Muscle layer of colon (tissue), 2 donors: ENCODE data around the gene VPREB1.
"Not testable (repeated sequence)": the region's sequence is repeated elsewhere in the genome, so short reads cannot be mapped to it uniquely, and the experiment has no call there.

Source experiments
- H3K27ac ChIP-seq: one replicate; pipeline ENCODE4 v1.7.0; 2013; ENCODE audit warnings: low read depth, mild to moderate bottlenecking, low read length, moderate library complexity
- H3K27me3 ChIP-seq, 2 donors: one replicate each; pipeline ENCODE4 v1.7.0; 2013; ENCODE audit warnings: low read length in 2 of 2, mild to moderate bottlenecking in 2 of 2; ENCODE audit not compliant: insufficient read depth in 2 of 2, control insufficient read depth in 1 of 2
- H3K36me3 ChIP-seq: one replicate; pipeline ENCODE4 v1.7.0; 2013; ENCODE audit warnings: mild to moderate bottlenecking, low read length; ENCODE audit not compliant: insufficient read depth
- H3K4me1 ChIP-seq: one replicate; pipeline ENCODE4 v1.7.0; 2013; ENCODE audit warnings: mild to moderate bottlenecking, low read length; ENCODE audit not compliant: insufficient read depth
- H3K4me3 ChIP-seq, 2 donors: one replicate each; pipeline ENCODE4 v1.7.0; 2013; ENCODE audit warnings: low read length in 2 of 2, low read depth in 1 of 2, mild to moderate bottlenecking in 1 of 2, moderate library complexity in 1 of 2
- H3K9ac ChIP-seq: one replicate; pipeline ENCODE4 v1.7.0; 2013; ENCODE audit warnings: low read length
- H3K9me3 ChIP-seq: one replicate; pipeline ENCODE4 v1.7.0; 2013; ENCODE audit warnings: mild to moderate bottlenecking, low read length
- donor health status: abdominal sarcoma.
- donor health status: Adenocarcinoma of cecum.

The VPREB1 gene

DNA sequence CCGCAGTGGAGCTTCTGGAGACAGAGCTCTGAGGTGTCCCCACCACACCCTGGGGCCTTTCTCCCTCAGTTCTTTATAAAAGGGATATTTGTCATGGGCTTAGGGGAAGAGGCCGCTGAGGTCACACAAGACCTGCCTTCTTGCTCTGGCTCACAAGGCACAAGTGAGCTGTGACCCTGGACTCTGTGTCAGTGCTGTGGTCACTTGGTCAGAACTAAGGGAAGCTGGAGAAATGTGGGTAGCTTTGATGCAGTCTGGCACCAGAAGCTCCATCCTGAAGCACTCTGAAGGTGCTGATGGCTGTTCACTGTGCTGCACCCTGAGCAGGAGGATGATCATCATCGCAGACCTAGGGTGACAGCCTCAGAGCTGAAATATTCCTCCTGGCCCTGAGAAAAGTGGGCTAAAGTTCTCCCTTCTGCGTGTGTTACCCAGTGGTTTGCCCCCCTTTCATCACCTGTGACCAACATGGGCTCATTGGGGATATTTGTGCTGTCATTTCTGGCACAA is 28.1 kb upstream of the VPREB1 start:
- Histone ChIP-seq H3K36me3 (no peaks in the 10 kb centered on the region), H3K9me3 (no peaks in the 10 kb centered on the region), H3K27me3 (peaks cover 0 to under 1% of the 10 kb centered on the region in 2 donors), H3K27ac (no peak overlapping the region), H3K4me1 (no peaks in the 10 kb centered on the region), H3K9ac (no peak overlapping the region), H3K4me3 (no peak overlapping the region)

DNA sequence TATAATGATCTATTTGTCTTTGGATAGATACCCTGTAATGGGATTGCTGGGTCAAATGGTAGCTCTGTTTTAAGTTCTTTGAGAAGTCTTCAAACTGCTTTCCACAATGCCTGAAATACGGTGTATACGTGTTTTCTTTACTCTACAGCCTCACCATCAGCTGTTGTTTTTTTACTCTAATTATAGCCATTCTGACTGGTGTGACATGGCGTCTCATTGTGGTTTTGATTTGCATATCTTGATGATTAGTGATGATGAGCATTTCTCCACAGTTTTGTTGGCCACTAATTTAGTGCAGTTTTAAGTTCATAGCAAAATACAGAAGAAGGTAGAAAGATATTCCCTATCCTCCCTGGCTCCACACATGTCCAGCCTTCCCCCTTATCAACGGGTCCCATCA is 26.3 kb upstream of the VPREB1 start:
- Histone ChIP-seq H3K9me3 (no peaks in the 10 kb centered on the region), H3K27me3 (no peaks in the 10 kb centered on the region), H3K9ac (no peak overlapping the region), H3K4me1 (no peaks in the 10 kb centered on the region), H3K4me3 (no peak overlapping the region), H3K36me3 (no peaks in the 10 kb centered on the region), H3K27ac (no peak overlapping the region)

DNA sequence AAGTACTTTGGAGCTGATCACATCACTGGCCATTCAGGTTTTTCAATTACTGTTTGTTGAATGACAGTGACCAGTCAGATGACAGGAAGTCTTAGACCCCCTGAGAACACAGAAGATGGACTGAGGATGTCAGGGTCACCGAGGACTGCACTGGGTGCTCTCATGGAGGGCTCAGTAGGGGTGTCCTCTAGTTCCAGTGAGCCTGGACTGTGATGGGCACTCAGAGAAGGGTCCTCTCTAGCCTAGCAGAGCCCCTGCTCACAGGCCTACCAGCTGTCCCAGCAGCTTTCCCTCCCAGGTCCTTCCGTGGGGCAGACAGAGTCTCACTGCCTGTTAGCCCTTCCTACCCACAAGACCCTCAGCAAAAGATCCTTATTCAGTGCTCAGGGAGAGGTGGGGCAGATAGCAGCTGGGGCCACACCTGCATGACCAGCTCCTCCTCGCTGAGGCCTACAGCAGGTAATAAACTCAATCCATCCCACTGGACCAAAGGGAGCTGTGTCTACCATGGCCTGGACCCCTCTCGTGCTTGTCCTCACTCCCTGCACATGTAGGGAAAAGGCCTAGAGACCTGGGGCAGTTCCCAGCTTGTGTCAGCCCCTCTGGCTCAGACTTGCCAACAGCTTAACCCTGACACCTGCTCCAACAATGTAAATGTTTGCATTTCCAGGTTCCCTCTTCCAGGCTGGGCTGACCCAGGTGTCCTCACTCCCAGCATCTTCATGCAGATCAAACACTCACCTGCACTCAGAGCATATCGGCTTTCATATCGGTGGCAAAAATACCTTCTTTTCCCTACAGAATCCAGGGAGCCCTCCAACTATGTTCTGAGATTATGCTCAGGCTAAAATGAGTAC is 25.2 kb upstream of the VPREB1 start:
- H3K27ac ChIP-seq, result no peak overlapping the region
- no peak overlapping the region for H3K9ac ChIP-seq
- H3K9me3 ChIP-seq, result no peaks in the 10 kb centered on the region
- H3K4me3 ChIP-seq, result no peak overlapping the region
- no peaks in the 10 kb centered on the region for H3K4me1 ChIP-seq
- no peaks in the 10 kb centered on the region for H3K27me3 ChIP-seq
- no peaks in the 10 kb centered on the region for H3K36me3 ChIP-seq

DNA sequence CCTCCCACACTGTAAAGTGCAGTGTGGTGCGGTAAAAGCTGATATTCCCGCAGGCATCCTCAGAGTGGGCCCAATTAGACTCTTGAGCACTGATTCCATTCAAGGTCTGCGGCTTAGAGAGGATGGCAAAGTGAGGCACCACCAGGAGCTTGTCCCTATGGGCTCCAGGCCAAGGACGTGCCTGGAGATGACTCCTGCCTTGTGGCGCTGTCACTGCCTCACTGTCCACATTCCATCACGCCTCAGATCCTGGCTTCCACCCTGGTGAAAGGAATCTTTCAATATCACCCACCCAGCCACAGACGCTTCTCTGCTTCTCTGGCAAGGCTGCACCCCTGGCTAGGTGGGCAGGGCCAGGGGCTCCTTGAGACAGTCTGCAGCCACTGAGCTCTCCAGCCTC is 23.5 kb upstream of the VPREB1 start:
- H3K9me3 ChIP-seq, H3K27ac ChIP-seq, H3K9ac ChIP-seq, H3K36me3 ChIP-seq, H3K4me3 ChIP-seq, H3K27me3 ChIP-seq, H3K4me1 ChIP-seq: not testable (repeated sequence)

DNA sequence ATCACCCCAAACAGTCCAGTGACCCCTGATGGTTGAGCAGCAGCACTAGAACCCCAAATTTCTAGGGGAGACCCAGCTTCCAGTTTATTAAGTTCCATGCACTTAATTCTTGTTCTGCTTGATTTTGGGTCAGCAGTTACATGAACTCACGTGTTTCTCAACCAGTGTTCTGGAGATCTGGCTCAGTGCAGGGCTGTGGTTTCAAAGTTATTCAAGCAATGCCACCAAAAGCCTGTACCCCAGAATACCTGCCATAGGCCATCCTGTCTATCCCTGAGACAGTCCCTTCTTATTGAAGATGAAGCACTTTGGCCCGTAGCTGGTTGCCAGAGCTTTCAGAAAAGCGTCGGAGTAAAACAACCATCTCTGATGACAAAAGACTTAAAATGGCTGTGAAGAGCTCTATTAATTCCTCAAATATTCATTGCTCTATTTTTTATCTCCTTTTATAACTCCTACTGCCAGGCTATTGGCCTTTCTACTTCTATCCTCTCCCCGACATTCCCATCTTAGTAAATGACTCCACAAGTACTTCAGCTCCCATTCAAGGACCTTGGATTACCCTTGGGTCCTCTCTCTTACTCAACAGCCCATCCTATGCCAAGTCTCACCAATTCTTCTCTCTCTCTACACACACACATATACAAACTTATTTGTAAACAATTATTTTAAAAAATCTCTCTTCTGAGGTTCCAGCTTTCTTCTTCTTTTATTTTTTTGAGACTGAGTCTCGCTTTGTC is 18.0 kb upstream of the VPREB1 start:
- Histone ChIP-seq H3K27me3 (no peaks in the 10 kb centered on the region), H3K36me3 (no peaks in the 10 kb centered on the region), H3K9ac (no peak overlapping the region), H3K4me1 (no peaks in the 10 kb centered on the region), H3K4me3 (no peak overlapping the region), H3K9me3 (no peaks in the 10 kb centered on the region), H3K27ac (no peak overlapping the region)

DNA sequence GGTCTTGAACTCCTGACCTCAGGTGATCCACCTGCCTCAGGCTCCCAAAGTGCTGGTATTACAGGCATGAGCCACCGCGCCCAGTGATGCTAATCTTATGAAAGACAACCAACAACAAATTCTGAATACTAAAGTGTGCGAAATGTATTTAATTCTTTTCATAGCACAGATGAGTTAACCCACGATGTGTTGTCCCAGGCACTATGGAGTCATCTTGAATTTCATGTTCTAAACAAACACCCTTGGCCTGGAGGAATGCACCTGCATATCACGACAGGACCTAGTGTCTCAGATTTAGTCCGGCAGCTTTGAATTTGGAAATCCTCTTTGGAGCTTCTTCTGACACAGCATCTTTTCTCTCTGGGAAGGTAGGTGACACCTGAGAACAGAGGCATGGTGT is 16.2 kb upstream of the VPREB1 start:
- Histone ChIP-seq H3K4me3 (no peak overlapping the region), H3K27me3 (no peaks in the 10 kb centered on the region), H3K9ac (no peak overlapping the region), H3K36me3 (no peaks in the 10 kb centered on the region), H3K27ac (no peak overlapping the region), H3K9me3 (no peaks in the 10 kb centered on the region), H3K4me1 (no peaks in the 10 kb centered on the region)

DNA sequence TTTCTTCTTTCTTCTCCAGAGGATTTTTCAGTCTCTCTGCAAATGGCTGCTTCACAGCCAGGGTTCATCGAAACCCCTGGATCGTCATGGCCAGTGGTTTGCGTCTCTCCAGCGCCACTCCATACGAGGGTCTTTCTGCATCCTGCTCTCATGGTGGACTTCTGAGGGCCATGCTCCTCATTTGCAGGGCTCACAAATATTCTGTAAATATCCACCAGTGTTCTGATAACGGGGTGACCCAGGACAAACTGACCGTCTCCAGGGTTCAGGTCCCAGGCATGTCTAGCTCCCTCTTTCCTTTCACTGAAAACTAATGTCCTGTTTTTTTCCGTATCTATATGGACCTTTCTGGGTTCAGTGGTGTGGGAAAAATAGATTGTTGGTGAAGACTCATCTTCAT is 15.7 kb upstream of the VPREB1 start:
- no peak overlapping the region for H3K27ac ChIP-seq
- H3K4me1 ChIP-seq, result no peaks in the 10 kb centered on the region
- H3K9ac ChIP-seq, result no peak overlapping the region
- no peaks in the 10 kb centered on the region for H3K9me3 ChIP-seq
- H3K4me3 ChIP-seq, result no peak overlapping the region
- H3K36me3 ChIP-seq, result no peaks in the 10 kb centered on the region
- H3K27me3 ChIP-seq, result no peaks in the 10 kb centered on the region

DNA sequence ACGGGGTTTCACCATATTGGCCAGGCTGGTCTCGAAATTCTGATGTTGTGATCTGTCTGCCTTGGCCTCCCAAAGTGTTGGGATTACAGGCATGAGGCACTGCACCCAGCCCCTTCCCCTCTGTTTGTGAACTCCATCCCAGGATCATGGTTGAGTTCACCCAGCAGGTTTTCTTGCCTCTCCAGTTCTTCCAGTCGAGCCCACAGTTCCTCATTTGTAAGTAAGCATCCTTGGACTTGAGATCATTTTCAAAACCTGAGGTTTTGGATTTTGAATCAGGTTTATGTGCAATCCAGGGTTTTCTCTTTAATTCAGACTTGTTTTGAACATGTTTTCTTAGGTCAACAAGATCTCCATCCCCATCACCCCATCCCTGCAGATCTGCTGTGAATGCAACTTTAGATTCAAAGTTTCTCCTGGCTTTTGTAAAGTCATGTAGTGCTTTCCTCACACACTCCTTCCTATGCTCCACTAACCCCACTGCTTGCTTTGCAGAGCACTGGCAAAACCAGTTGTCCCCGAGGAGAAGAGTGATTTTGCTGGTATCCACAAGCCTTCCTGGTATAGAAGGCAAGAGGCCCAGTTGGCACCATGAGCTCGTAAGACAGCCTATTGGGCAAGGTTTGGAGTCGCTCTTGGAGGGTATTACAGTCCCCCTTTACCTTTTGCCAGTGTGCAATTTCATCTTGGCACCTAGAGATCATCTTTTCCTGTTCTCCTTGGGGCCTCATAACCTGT is 14.7 kb upstream of the VPREB1 start:
- Histone ChIP-seq H3K4me1 (no peaks in the 10 kb centered on the region), H3K9ac (no peak overlapping the region), H3K4me3 (no peak overlapping the region), H3K27ac (no peak overlapping the region), H3K9me3 (no peaks in the 10 kb centered on the region), H3K36me3 (no peaks in the 10 kb centered on the region), H3K27me3 (no peaks in the 10 kb centered on the region)

DNA sequence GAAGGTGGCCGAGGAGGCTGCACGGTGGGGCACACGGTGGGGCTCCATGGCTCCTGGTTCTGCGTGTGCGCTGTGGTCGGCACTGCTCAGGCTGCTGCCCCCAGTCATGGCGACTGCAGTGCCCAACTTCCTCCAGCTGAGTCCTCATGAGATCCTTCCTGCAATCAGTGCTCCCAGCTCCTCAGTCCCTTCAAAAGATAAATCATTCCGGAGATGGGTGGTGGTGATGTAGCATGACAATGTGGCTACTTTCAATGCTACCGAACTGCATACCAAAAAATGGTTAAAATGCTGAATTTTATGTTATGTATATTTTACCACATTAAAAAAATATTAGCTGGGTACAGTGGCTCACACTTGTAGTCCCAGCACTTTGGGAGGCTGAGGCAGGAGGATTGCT is 14.1 kb upstream of the VPREB1 start:
- Histone ChIP-seq H3K4me1 (no peaks in the 10 kb centered on the region), H3K9ac (no peak overlapping the region)

DNA sequence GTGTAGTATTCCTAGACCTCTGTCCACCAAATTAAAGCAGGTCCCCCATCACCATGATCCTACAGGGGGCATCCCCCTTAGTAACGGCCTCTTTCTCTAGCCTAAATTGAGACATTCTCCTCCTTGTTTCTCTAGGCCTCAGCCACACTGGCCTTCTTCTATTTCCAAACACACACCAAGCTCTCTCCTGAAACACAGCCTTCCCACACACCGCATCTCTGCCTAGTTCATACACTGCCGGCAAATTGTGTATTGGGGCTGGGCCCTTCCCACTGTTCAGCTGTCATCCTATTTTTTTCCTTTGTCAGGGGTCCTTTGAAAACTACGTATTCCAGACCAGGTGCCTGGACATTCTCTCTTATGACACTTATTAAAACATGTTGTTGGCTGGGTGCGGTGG is 11.5 kb upstream of the VPREB1 start:
- Histone ChIP-seq H3K36me3 (no peaks in the 10 kb centered on the region), H3K9ac (no peak overlapping the region), H3K27me3 (no peaks in the 10 kb centered on the region), H3K4me1 (no peaks in the 10 kb centered on the region), H3K9me3 (no peaks in the 10 kb centered on the region), H3K27ac (no peak overlapping the region), H3K4me3 (no peak overlapping the region)

More for the DNA sequence above, 14.1 kb upstream of the VPREB1 start:
- H3K9me3 ChIP-seq, result no peaks in the 10 kb centered on the region
- no peaks in the 10 kb centered on the region for H3K36me3 ChIP-seq
- no peak overlapping the region for H3K27ac ChIP-seq
- H3K4me3 ChIP-seq, result no peak overlapping the region
- no peaks in the 10 kb centered on the region for H3K27me3 ChIP-seq

DNA sequence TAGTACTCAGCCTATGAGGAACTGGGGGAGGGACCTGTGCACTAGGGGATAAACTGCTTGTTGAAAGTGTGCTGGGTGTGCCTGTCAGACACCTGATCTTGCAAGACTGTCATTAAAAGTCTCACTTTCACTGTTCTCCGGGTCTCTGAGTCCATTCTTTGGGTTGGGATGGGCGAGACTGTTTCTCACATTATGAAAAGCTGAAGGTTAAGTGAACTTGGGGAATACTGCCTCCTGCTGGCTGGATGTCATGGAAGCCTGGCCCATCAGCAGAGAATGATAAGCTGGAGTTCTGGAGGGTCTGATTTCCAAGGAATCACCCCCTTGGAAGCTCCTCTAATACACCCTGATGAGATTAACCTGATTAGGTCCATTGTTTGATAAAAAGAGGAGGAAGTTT is 9.0 kb upstream of the VPREB1 start:
- no peaks in the 10 kb centered on the region for H3K27me3 ChIP-seq

More for the DNA sequence above, 9.0 kb upstream of the VPREB1 start:
- no peaks in the 10 kb centered on the region for H3K9me3 ChIP-seq
- no peaks in the 10 kb centered on the region for H3K4me1 ChIP-seq
- H3K27ac ChIP-seq, result no peak overlapping the region
- no peak overlapping the region for H3K4me3 ChIP-seq
- no peaks in the 10 kb centered on the region for H3K36me3 ChIP-seq
- H3K9ac ChIP-seq, result no peak overlapping the region
